Trophoblast cell (in vitro differentiated cells and primary cell): ENCODE data around the gene NKG7.

Experiments used
- DNase-seq, 2 donors: peaks; one replicate each; pipeline ENCODE4 v3.0.0-alpha.2; 2016
- H2AFZ ChIP-seq: 2 replicates; pipeline ENCODE4 v1.6.1; 2013; ENCODE audit warnings: low read length, moderate library complexity, mild to moderate bottlenecking; ENCODE audit not compliant: insufficient read depth, poor library complexity
- H2AK5ac ChIP-seq: 2 replicates; pipeline ENCODE4 v1.6.1; 2013; ENCODE audit warnings: mild to moderate bottlenecking, low read length
- H2BK120ac ChIP-seq: 2 replicates; pipeline ENCODE4 v1.6.1; 2013; ENCODE audit warnings: low read length, mild to moderate bottlenecking, moderate library complexity; ENCODE audit not compliant: insufficient read depth, poor library complexity
- H2BK12ac ChIP-seq: 2 replicates; pipeline ENCODE4 v1.6.1; 2013; ENCODE audit warnings: mild to moderate bottlenecking, low read length, moderate library complexity
- H2BK5ac ChIP-seq: 2 replicates; pipeline ENCODE4 v1.6.1; 2013; ENCODE audit warnings: low read length, low read depth, moderate library complexity, mild to moderate bottlenecking; ENCODE audit not compliant: poor library complexity
- H3K14ac ChIP-seq: 2 replicates; pipeline ENCODE4 v1.6.1; 2013; ENCODE audit warnings: mild to moderate bottlenecking, low read length
- H3K18ac ChIP-seq: 2 replicates; pipeline ENCODE4 v1.6.1; 2013; ENCODE audit warnings: mild to moderate bottlenecking, low read length
- H3K23ac ChIP-seq: 2 replicates; pipeline ENCODE4 v1.6.1; 2013; ENCODE audit warnings: low read length
- H3K27ac ChIP-seq: 2 replicates; pipeline ENCODE4 v1.5.1; 2013; ENCODE audit warnings: low read depth, mild to moderate bottlenecking, inconsistent platforms, low read length, moderate library complexity
- H3K27me3 ChIP-seq: 2 replicates; pipeline ENCODE4 v1.6.1; 2013; ENCODE audit warnings: inconsistent platforms, mild to moderate bottlenecking, low read length, moderate library complexity; ENCODE audit not compliant: insufficient read depth
- H3K36me3 ChIP-seq, 2 experiments: 1 replicate in 1 of 2; 2 replicates in 1 of 2; pipeline ENCODE4 v1.6.1; 2013; ENCODE audit warnings: low read length in 2 of 2, mild to moderate bottlenecking in 2 of 2, moderate library complexity in 1 of 2; ENCODE audit not compliant: insufficient read depth in 2 of 2, control insufficient read depth in 1 of 2
- H3K4ac ChIP-seq: 2 replicates; pipeline ENCODE4 v1.6.1; 2013; ENCODE audit warnings: low read depth, mild to moderate bottlenecking, low read length, moderate library complexity
- H3K4me1 ChIP-seq, 2 experiments: 1 replicate in 1 of 2; 2 replicates in 1 of 2; pipeline ENCODE4 v1.6.1; 2013; ENCODE audit warnings: low read length in 2 of 2, mild to moderate bottlenecking in 2 of 2, moderate library complexity in 1 of 2; ENCODE audit not compliant: insufficient read depth in 2 of 2, control insufficient read depth in 1 of 2
- H3K4me2 ChIP-seq: 2 replicates; pipeline ENCODE4 v1.6.1; 2013; ENCODE audit warnings: inconsistent platforms, mild to moderate bottlenecking, low read length, moderate library complexity
- H3K4me3 ChIP-seq: 2 replicates; pipeline ENCODE4 v1.5.1; 2013; ENCODE audit warnings: mild to moderate bottlenecking, low read depth, low read length, inconsistent platforms
- H3K79me1 ChIP-seq: one replicate; pipeline ENCODE4 v1.6.1; 2013; ENCODE audit warnings: low read length
- H3K79me2 ChIP-seq: 2 replicates; pipeline ENCODE4 v1.6.1; 2013; ENCODE audit warnings: low read length, mild to moderate bottlenecking; ENCODE audit not compliant: control insufficient read depth, insufficient read depth, poor library complexity
- H3K9ac ChIP-seq: 2 replicates; pipeline ENCODE4 v1.6.1; 2013; ENCODE audit warnings: mild to moderate bottlenecking, low read length
- H3K9me3 ChIP-seq: 2 replicates; pipeline ENCODE4 v1.6.1; 2013; ENCODE audit warnings: low read depth, mild to moderate bottlenecking, control low read depth, inconsistent platforms, low read length; ENCODE audit not compliant: insufficient read depth
- H4K12ac ChIP-seq: 2 replicates; pipeline ENCODE4 v1.6.1; 2013; ENCODE audit warnings: low read depth, mild to moderate bottlenecking, low read length, moderate library complexity
- H4K8ac ChIP-seq: 2 replicates; pipeline ENCODE4 v1.6.1; 2013; ENCODE audit warnings: low read depth, mild to moderate bottlenecking, low read length, moderate library complexity
- H4K91ac ChIP-seq: one replicate; pipeline ENCODE4 v1.6.1; 2013; ENCODE audit warnings: low read depth, mild to moderate bottlenecking, low read length, moderate library complexity
- WGBS: extraction: QIAGEN DNeasy Blood & Tissue Kit; methylation state at CpG from one replicate; pipeline ENCODE4 v1.1.7; 2013; ENCODE audit warnings: missing lambda C conversion rate; ENCODE audit not compliant: insufficient read length, insufficient coverage; ENCODE audit errors: extremely low coverage; 5-methylcytosine and 5-hydroxymethylcytosine counted together

Gene NKG7

GRCh38 chr19:51380379-51380778 lies 7.9 kb upstream of the NKG7 start:
- H3K27me3 ChIP-seq = no peaks in the 10 kb centered on the region
- no peak overlapping the region for H3K9ac ChIP-seq
- no peak overlapping the region for H2AK5ac ChIP-seq
- no peak overlapping the region for H3K18ac ChIP-seq
- peaks cover 7% of the 10 kb centered on the region for H3K9me3 ChIP-seq
- DNase-seq = no peak
- no peak overlapping the region for H3K4me3 ChIP-seq
- H3K36me3 ChIP-seq = no peaks in the 10 kb centered on the region
- no peak overlapping the region for H3K4me2 ChIP-seq
- H2BK5ac ChIP-seq = no peak overlapping the region
- no peak overlapping the region for H4K8ac ChIP-seq
- H3K4ac ChIP-seq = no peak overlapping the region
- H3K14ac ChIP-seq = no peak overlapping the region
- H3K4me1 ChIP-seq = no peaks in the 10 kb centered on the region
- H3K23ac ChIP-seq = no peak overlapping the region
- no peak overlapping the region for H4K91ac ChIP-seq
- no peak overlapping the region for H2BK120ac ChIP-seq
- no CpG with 5 or more reads among the region's 9 CpGs for WGBS
- no peak overlapping the region for H2BK12ac ChIP-seq
- H4K12ac ChIP-seq = no peak overlapping the region
- no peak overlapping the region for H3K27ac ChIP-seq
- H2AFZ ChIP-seq = no peak overlapping the region
- no peaks in the 10 kb centered on the region for H3K79me2 ChIP-seq
- H3K79me1 ChIP-seq = no peaks in the 10 kb centered on the region

- H2AFZ ChIP-seq = no peak overlapping the region
- no peak overlapping the region for H4K12ac ChIP-seq
- H4K91ac ChIP-seq = no peak overlapping the region
- H3K14ac ChIP-seq = no peak overlapping the region
- no CpG with 5 or more reads among the region's 2 CpGs for WGBS
- H3K4me3 ChIP-seq = no peak overlapping the region
- no peaks in the 10 kb centered on the region for H3K79me1 ChIP-seq
- H3K18ac ChIP-seq = no peak overlapping the region
- no peak overlapping the region for H3K4me2 ChIP-seq
- H3K4me1 ChIP-seq = no peaks in the 10 kb centered on the region
- no peak overlapping the region for H2AK5ac ChIP-seq
- H4K8ac ChIP-seq = no peak overlapping the region
- no peak for DNase-seq
- peaks cover 5% of the 10 kb centered on the region for H3K9me3 ChIP-seq
- no peaks in the 10 kb centered on the region for H3K27me3 ChIP-seq
- no peaks in the 10 kb centered on the region for H3K79me2 ChIP-seq
- H3K23ac ChIP-seq = no peak overlapping the region
- H3K36me3 ChIP-seq = no peaks in the 10 kb centered on the region
- no peak overlapping the region for H2BK5ac ChIP-seq
- no peak overlapping the region for H3K27ac ChIP-seq
- H2BK12ac ChIP-seq = no peak overlapping the region
- no peak overlapping the region for H3K4ac ChIP-seq
- H2BK120ac ChIP-seq = no peak overlapping the region
- H3K9ac ChIP-seq = no peak overlapping the region
Measured at GRCh38 chr19:51377422-51377821, 5.0 kb upstream of the NKG7 start.

DNA sequence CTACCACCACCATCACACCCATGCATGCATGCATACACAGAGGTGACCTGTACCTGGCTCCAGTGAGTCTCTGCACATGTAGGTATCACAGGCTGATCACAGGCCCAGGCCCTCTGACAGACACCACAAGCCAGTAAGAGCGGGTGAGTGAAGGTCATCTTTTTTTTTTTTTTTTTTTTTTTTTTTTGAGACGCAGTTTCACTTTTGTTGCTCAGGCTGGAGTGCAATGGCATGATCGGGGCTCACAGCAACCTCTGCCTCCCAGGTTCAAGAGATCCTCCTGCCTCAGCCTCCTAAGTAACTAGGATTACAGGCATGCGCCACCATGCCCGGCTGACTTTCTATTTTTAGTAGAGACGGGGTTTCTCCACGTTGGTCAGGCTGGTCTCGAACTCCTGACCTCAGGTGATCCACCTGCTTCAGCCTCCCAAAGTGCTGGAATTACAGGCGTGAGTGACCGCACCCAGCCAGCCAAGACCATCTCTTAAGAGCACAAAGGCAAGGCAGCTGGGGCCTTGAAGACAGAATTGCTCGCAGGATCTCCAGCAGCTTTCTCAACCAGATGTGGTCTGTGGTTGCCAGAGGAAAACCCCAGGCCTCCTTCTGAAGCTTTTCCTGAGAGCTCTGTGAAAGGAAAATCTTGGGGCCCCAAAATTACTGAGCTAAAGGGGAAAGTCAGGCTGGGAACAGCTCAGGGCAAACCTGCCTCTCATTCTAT lies 3.2 kb upstream of the NKG7 start:
- no peaks in the 10 kb centered on the region for H3K79me1 ChIP-seq
- H3K23ac ChIP-seq = no peak overlapping the region
- H3K4me3 ChIP-seq = no peak overlapping the region
- no peaks in the 10 kb centered on the region for H3K36me3 ChIP-seq
- WGBS = no CpG with 5 or more reads among the region's 11 CpGs
- no peak overlapping the region for H3K14ac ChIP-seq
- no peak overlapping the region for H2AK5ac ChIP-seq
- H2BK120ac ChIP-seq = no peak overlapping the region
- H3K79me2 ChIP-seq = no peaks in the 10 kb centered on the region
- no peak for DNase-seq
- no peak overlapping the region for H2BK5ac ChIP-seq
- H3K27ac ChIP-seq = no peak overlapping the region
- H3K18ac ChIP-seq = no peak overlapping the region
- no peak overlapping the region for H4K8ac ChIP-seq
- H4K12ac ChIP-seq = no peak overlapping the region
- H2AFZ ChIP-seq = no peak overlapping the region
- H3K4ac ChIP-seq = no peak overlapping the region
- no peaks in the 10 kb centered on the region for H3K4me1 ChIP-seq
- H2BK12ac ChIP-seq = no peak overlapping the region
- no peak overlapping the region for H3K9ac ChIP-seq
- no peak overlapping the region for H4K91ac ChIP-seq
- H3K4me2 ChIP-seq = no peak overlapping the region
- H3K27me3 ChIP-seq = no peaks in the 10 kb centered on the region
- peaks cover 3% of the 10 kb centered on the region for H3K9me3 ChIP-seq

DNA sequence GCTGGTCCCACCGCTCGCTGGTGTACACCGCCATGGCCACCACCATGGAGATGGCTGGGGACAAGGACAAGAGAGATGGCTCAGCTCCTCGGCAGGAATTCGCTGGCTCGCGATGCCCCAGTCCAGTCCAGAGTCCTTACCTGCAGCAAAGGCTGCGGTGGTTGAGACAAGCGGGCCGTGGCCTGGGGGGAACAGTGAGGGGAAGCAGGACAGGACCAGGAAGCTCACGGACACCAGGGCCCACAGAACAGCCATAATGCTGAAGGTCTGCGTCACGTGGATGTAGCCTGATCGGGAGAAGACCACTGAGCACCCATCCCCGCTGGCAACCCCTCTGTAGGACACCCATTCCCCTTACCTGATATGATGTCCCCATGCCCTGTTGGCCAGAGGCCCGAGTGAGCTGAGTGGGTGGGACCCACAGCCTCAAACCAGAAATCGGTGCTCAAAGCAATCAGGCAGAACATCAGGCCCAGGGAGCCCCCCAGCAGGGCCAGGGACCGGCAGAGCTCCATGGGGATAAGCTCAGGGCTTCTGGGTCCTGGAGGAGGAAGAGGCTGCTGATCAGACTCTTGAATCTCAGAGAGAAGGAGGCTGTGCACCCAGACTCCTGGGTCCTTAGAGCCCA lies 319 bp downstream of the NKG7 start:
- no CpG with 5 or more reads among the region's 18 CpGs for WGBS
- Histone ChIP-seq H3K4me3 (no peak overlapping the region), H3K9ac (no peak overlapping the region), H2AK5ac (no peak overlapping the region), H4K8ac (no peak overlapping the region), H3K23ac (no peak overlapping the region), H3K9me3 (no peaks in the 10 kb centered on the region), H2BK5ac (no peak overlapping the region), H3K4ac (no peak overlapping the region), H3K36me3 (no peaks in the 10 kb centered on the region), H3K14ac (no peak overlapping the region), H3K79me1 (peaks cover 12% of the 10 kb centered on the region), H3K27ac (no peak overlapping the region), H3K4me2 (no peak overlapping the region), H3K79me2 (peaks cover 7% of the 10 kb centered on the region), H3K27me3 (no peaks in the 10 kb centered on the region), H2AFZ (no peak overlapping the region), H2BK120ac (no peak overlapping the region), H4K91ac (no peak overlapping the region), H4K12ac (no peak overlapping the region), H2BK12ac (no peak overlapping the region), H3K18ac (no peak overlapping the region), H3K4me1 (peaks cover 7 to 9% of the 10 kb centered on the region in 2 experiments)
- DNase-seq = no peak
